ENCODE data around the gene PTK6.
"Not testable (repeated sequence)": the region's sequence is repeated elsewhere in the genome, so short reads cannot be mapped to it uniquely, and the experiment has no call there.

PTK6 gene

DNA sequence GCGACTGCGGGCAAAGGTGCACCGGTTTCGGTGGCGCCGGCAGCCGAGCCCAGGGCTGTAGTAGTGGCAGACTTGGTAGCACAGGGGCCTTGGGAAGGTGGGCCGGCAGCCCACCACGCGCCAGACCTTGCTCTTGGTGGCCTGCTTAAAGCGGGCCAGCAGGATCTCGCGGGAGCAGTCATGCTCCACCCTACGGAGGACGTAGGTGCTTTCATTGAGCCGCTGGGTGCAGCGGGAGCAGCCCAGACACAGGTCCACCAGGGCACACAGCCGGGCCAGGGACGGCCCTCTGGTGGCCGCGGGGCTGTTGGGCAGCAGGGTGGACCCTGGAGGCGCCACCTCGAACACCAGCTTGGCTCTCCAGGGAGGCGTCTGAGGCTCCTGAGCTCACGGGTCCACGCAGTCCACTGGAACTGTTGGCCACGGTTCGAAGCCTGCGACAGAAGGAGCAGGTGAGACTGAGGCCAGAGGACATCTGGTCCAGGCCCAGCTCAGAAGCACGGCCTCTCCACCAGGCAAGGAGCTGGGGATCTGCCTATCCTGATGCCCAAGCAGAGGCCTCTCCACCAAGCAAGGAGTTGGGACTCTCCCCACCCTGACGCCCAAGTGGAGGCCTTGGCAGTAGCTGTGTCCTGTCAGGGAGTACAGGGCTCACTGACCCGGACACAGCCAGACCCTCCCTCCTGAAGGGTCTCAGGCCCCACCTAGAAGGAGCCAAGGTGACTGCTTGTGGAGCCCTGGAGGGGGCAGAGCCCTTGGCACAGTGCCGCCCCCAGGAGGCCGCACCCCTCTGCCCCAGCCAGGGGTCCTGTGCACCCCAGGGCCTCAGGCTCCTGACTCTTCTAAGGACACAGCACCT is 35.8 kb upstream of the PTK6 start:
- DNase-seq (ENCODE audit: low spot score): no peak
- Histone ChIP-seq H3K4me3 (peak overlapping the region; percentile 91), H3K27ac (peak overlapping the region; percentile 60 to 86)
- no peak for TF ChIP-seq CTCF (IDR thresholded peaks at IDR 0.05)

- TF ChIP-seq CTCF (IDR thresholded peaks at IDR 0.05): no peak
- H3K27ac ChIP-seq: no peak overlapping the region
- H3K4me3 ChIP-seq: no peak overlapping the region
- DNase-seq (ENCODE audit: low spot score): no peak
These were observed 35.1 kb upstream of the PTK6 start for GRCh38 chr20:63572071-63572787.

GRCh38 chr20:63571087-63571478 is 33.9 kb upstream of the PTK6 start:
- DNase-seq (ENCODE audit: low spot score); H3K4me3 ChIP-seq; H3K27ac ChIP-seq: not testable (repeated sequence)

DNA sequence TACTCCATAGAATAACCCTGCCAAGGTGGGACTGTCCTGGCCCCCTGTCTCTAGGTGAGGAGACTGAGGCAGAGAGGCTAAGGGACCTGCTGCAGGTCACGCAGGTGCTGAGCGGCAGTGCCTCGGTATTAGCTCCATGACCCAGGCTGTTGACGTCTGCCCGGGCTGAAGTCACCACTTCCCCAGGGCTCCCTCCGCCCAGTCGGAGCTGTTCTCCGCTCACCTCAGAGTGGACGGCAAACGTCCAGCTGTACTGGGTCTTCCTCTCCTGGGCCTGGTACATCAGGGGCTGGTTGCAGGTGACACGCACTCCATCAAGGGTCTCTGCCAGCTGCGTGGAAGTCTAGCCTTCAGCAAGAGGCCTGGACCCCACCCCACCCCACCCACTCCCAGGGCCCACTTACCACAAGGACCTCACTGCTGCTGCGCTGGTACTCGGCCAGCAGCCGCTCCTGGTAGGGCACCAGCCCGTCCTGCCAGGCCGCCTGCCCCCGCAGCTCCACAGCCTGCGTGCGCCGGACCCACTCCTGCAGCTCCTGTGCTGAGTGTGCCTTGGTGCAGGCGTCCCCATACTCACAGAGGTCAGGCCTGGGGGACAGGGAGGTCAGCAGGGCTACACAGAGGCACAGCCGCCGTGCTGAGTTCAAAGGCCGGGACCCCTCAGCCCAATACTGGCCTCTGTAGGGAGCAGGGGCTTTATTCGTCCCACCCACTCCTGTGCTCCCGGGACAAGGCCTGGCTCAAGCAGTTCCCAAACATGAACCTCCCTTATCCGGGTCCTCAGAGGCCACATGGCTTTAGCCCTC is 33.3 kb upstream of the PTK6 start:
- DNase-seq (ENCODE audit: low spot score): no peak
- no peak overlapping the region for H3K27ac ChIP-seq
- no peak overlapping the region for H3K4me3 ChIP-seq
- TF ChIP-seq CTCF (IDR thresholded peaks at IDR 0.05): no peak

DNA sequence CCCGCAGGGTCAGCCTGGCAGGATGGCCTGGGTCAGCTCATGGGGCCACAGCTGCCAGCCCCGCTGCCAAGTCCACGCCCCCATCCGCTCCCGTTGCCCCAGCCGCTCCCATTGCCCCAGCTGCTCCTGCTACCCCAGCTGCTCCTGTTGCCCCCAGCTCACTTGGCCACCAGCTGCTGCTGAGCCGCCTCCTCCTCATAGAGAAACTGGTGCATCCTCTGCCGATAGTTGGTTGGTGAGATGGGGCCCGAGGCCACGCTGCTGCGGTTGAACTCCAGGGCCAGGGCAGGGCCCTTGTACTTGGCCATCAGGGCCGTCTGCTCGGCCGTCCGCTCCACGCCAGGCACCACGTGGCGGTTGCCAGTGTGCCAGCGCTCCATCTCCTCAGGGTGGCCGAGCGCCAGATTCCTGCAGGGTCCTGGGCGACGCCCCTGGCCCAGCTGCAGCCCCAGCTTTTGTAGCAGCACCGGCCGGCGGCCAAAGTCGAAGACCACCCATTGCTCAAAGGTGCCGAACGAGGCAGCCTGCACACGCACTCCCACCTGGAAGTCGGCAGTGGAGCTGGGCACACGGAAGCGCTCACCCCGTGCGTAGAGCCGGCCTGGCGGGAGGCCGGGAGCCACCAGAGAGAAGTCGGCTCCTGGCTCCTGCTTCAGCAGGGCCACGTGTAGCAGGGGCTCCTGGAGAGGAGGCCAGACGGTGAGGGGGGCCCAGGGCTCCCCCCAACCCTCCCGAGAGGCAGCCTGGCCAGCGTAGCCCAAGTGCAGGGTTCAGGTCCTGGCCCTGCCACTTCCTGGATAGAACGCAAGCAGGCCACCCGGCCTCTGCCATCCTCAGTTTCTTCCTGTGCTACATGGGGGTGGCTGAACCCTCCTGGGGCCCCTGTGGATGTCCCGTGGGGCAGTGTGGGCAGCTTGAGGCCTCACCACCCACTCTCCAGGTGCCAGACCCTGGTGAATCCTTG is 32.1 kb upstream of the PTK6 start:
- Histone ChIP-seq H3K27ac (no peak overlapping the region), H3K4me3 (no peak overlapping the region)
- no peak for DNase-seq (ENCODE audit: low spot score)
- no peak for TF ChIP-seq CTCF (IDR thresholded peaks at IDR 0.05)

- no peak overlapping the region for H3K27ac ChIP-seq
- peak overlapping the region; percentile 30 for H3K4me3 ChIP-seq
These were observed 31.2 kb upstream of the PTK6 start for GRCh38 chr20:63568170-63568981.

More at GRCh38 chr20:63568170-63568981, 31.2 kb upstream of the PTK6 start:
- no peak for DNase-seq (ENCODE audit: low spot score)
- TF ChIP-seq CTCF (IDR thresholded peaks at IDR 0.05): no peak
